GM18498 (cell line): ENCODE measurements around the gene ADGRL4.
"Not testable (repeated sequence)": the region's sequence is repeated elsewhere in the genome, so short reads cannot be mapped to it uniquely, and the experiment has no call there.

Source experiments
- ATAC-seq: cut with Tn5 transposase; IDR thresholded peaks from one replicate; pipeline ENCODE4 v1.9.1; 2021; ENCODE audit warnings: mild to moderate bottlenecking, moderate library complexity; ENCODE audit not compliant: unreplicated experiment

ADGRL4 gene

DNA sequence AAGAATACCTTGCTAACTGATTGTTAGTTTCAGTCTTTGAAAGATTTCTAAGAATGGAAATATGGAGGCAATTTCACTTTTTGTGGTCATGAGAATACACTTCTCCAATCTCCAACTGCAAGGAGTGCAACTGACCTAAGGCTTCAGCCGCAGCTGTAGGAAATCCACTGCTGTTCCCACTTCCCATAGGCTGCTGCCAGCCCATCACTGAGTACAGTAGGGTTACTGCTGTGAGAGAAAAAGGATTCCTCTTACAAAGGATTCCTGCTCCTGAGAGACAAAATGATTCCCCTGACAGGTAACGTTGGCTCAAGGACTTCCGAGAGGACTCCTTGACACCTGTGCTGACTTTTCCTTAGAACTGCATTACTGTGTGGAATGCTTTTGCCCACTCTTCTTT lies 87.4 kb downstream of the ADGRL4 start:
- no peak for ATAC-seq

DNA sequence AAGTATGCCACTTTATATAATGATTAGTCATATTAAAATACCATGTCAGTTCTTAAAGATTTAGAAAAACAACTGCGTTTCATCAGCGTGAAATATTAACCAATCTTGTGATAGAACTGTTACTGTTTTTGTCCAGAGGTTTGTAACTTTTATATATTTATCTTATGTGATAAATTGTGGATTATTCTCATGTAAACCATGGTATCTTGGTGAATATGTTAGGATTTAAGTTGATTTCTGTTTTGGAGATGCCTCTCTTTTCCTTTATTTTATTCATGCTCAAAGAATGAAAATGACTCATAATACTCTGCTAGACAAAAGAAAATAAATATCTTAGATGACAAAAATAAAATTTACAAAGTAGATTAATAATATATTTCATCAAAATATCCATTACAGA lies 88.4 kb downstream of the ADGRL4 start:
- no peak for ATAC-seq

DNA sequence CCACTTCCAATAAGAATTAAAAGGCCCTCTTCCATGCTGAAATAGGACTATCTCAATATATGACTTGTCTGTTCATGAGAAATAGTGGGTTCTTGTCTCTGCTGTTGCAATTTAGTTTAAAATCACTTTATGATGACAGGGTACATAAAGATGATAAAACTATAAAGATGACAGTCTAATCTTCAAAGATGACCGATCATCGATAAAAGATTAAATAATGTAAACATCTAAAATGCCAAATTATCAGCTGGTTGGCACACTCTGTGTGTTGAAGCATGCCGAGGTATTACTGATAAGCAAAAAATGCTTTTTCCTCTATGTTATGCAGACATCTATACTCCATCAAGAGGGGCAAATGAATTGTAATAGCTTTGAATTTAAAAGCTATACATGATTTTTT lies 89.5 kb downstream of the ADGRL4 start:
- no peak for ATAC-seq

DNA sequence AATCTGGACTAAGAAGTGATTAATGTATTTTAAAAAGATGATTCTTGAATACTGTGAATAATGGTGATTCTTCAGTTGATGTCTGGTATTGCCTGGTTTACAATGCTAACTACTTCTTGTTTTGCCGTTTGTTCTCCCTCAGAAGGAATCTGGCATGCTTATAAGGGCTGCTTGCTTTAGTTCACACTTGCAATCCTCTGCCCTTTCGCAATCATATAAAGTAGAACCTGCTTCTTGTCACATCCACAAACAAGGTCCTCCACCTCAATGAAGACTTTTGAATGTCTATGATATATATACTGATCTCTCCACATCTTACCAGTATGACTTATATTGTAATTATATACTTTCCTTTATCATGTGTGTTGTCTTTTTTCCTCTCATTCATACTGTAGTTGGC lies 92.6 kb downstream of the ADGRL4 start:
- no peak for ATAC-seq

DNA sequence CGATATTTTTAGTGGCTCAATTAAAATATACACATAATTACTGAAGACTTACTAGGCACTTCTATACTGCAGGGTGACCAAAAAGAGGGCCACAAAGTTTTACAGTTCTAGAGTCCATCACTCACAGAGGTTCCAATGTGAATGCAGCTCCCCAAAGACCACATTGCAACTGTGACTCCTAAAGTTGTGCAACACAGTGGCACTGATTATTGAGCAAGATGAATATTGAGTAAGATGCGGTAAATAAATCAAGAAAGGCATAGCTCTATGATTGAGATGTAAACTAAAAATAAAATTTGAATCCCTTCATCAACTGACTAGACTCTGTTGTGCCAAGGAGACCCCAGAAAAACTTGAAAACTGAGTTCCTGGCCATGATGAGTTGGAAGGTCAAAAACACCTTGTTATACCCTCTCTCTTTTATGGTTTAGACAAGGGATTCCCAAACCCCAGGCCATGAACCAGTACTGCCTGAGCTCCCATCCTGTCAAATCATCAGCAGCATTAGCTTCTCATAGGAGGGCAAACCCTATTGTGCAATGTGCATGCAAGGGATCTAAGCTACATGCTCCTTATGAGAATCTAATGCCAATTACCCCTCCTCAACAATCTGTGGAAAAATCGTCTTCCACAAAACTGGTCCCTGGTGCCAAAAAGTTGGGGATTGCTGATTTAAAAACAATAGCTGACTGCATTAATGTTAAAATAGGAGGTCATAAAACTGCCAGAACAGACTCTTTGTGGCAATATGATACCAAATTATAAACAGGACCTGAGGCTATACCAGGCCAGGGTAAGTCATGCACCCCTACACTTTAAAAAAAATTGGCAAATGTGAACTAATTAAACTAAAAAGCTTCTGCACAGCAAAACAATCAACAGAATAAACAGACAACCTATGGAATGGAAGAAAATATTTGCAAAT lies 94.3 kb downstream of the ADGRL4 start:
- ATAC-seq = no peak

DNA sequence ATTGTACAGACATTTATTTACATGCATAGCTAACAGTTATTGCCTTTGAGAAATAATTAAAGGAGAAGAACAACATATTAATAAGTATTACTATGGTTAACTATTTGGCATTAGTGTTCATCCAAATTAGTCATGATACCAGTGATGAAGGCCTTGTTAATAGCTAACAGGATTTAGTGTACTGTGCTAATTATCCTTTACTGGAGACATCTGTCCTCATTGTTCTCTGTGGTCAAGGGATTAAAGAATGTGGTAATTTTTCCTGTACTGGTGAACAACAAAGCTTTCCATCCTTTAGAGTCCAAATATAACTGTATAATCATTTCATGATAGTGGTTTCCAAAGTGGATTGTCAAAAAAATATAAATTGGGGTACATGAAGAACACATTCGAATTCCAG lies 103.9 kb downstream of the ADGRL4 start:
- ATAC-seq = no peak

DNA sequence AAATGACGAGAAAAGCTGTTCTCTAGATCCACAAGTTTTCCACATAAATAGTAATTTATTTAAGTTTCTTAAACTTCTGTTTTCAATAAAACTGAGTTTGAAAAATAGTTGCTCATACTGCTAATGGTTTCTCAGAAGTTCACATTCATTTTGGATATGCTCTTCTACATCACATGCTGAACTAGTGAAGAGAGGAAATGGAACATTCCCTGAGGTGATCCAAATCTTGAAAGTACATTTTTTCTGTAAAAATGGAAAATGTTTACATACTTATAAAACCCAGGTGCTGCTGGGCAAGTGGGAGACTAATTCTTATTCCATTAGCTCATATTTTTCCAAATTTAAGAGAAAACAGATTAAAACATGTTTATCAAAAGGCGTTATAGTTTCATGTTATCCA lies 111.7 kb downstream of the ADGRL4 start:
- ATAC-seq = no peak

DNA sequence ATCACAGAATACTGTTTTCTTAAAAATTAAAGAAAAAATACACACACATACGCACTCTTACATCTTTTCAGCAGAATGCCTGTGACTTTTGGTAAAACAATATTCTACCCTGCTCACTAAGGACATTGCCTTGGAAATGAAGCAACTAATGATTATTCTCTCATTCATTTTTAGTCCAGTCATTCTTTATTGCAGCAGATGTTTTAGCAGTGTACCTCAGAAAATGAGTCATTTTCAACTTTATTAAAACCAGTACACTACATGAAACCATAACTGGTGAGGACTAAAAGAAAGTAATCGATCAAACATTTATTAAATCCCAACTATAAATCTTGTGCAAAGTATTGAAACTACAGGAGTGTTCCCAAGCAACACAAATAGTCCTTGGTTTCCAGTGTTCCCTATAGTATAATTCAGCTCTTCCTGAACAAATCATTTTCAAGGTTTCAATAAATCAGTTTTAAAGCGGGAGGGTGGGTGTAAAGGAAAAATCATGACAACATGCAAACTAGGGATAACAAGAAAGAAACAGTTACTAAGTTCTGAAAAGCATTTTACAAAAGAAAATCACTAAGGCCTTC lies 114.2 kb downstream of the ADGRL4 start:
- no peak for ATAC-seq

DNA sequence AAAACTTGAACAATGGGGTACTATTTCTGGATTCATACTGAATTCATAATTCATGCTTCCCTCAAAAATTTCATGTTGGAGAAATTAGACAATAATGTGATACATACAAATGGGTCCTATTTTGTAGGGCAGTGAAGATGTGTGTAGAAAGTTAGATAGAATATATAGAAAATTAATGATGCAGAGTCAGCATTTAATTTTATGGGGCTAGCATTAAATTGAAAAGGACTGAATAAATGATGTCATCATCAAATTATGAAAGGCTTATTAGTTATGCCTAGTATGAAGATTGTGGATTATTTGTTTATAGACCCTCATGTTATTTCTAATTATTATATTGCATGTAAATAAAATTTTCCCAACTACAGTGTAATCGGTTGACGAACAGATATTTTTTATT lies 119.1 kb downstream of the ADGRL4 start:
- no peak for ATAC-seq

DNA sequence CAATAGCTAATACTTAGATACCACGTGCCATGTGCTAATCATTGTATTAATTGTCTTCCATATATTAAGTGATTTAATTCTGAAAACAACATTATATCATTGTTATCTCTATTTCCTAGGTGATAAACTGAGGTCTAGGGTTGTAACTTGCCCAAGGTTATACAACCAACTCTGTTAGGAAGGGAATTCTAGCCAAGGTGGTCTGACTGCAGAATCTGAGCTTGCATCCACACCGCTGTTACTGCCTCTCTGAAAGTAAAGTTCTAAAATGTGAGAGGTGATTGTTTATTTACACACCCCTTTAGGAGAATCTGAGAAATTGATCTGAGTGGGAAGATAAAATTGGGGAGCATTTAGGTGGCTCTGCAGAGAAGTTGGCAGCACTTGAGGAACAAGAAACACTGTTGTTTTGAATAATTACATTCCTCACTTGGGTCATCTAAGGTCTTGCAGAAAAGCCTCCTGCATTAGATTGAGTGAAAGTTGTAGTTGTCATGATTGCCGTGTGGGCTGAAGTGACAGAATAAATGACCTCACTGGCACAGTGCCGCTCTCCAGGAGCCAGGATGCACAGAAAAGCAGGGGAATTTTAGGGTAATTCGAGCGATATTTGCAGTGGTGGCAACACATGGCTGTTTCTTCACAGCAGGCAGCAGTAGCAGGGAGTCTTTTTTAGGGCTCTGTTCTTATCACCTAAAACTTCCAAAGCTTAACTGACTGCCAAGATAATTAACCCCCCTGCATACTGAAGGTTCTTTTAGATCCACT lies 121.7 kb downstream of the ADGRL4 start:
- no peak for ATAC-seq

DNA sequence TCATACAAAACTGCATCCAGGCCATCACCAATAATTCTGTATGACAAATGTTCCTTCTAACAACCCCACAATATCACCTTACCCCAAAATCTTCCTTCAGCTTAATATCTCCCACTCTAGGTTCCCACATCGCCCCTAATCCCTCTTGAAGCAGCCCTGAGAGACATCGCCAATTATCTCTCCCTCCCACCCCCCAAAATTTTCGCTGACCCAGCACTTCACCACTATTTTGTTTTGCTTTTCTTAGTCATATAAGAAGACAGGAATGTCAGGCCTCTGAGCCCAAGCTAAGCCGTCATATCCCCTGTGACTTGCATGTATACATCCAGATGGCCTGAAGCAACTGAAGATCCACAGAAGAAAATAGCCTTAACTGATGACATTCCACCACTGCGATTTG lies 126.3 kb downstream of the ADGRL4 start:
- no peak for ATAC-seq

DNA sequence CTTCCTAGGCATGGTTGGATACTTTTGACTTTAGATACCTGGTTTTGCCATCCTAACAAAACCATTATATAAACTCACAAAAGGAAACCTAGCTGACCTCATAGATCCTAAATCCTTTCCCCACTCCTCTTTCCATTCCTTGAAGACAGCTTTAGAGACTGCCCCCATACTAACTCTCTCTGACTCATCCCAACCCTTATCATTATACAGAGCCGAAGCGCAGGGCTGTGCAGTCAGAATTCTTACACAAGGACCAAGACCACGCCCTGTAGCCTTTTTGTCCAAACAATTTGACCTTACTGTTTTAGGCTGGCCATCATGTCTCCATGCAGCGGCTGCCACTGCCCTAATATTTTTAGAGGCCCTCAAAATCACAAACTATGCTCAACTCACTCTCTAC lies 130.5 kb downstream of the ADGRL4 start:
- not testable (repeated sequence) for ATAC-seq

DNA sequence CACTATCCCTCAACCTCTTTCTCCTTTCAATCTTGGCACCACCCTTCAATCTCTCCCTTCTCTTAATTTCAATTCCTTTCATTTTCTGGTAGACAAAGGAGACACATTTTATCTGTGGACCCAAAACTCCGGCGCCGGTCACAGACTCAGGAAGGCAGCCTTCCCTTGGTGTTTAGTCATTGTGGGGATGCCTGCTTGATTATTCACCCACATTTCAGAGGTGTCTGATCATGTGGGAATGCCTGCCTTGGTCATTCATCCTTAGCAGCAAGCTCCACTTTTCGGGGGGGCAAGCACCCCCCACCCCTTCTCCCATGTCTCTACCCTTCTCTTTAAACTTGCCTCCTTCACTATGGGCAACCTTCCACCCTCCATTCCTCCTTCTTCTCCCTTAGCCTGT lies 133.7 kb downstream of the ADGRL4 start:
- ATAC-seq = not testable (repeated sequence)

DNA sequence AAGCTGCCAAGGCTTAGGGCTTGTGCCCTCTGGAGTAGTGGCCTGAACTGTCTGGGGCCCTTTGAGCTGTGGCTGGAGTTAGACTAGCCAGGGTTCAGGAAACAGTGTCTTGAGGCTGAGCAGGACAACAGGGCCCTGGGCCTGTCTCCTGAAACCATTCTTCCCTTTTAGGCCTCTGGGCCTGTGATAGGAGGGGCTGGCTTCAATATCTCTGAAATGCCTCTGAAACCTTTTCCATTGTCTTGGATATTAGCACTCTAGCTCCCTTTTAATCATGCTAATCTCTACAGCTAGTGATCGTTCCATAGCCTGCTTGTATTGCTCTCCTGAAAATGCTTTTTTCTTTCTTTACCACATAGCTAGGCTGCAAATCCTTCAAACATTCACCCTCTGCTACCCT lies 135.3 kb downstream of the ADGRL4 start:
- ATAC-seq = no peak

DNA sequence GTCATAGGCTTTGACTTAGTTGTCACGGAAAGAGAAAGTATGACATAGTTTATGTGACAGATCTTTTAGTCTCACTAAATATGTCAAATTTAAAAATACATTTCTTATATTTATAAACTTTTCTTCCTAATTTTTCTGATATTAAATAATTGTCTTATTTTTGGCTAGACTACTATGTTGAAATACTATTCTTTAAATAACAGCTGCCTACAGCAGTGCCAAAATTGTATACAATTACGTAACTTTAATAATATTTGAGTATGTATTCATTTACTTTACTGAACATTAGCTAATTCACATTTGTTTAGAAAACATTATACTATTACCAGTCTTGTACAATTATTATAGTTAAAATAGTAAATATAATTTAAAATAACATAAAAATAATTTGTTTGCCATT lies 137.4 kb downstream of the ADGRL4 start:
- no peak for ATAC-seq

DNA sequence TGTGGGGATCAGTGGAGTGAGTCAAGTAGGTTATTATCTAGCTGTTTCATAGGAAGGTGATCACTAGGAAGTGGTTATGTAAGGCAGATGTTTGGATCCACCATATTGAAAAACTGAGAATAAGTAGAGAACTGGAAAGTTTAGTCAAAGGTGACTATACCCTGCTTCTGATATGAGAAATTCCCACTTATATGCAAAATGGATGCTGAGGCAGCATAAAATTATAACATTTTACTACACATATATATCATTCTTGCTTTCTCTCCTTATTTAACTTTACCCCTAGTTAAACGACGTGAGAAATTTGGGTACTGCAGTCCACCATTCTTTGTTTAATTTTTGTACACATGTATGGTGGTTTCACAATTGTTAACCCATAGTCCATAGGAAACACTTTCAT lies 142.4 kb downstream of the ADGRL4 start:
- ATAC-seq = no peak

DNA sequence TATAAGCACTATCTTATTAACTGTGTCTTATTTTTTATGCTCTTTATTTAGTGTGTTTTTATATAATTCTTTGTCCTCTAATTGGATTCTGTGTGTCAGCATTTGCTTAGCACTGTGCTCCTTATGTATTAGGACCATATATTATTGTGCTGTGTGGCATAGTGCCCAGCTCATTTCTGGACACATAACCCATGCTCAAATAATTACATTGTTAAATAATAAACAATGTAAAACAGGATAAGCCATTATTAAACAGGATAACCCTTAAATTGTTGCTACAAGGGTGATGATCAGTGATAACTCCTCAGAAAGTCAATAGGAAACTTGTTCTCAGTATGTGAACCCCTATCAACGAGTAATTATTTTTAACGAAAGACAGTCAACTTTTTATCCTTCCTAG lies 150.4 kb downstream of the ADGRL4 start:
- ATAC-seq = no peak

DNA sequence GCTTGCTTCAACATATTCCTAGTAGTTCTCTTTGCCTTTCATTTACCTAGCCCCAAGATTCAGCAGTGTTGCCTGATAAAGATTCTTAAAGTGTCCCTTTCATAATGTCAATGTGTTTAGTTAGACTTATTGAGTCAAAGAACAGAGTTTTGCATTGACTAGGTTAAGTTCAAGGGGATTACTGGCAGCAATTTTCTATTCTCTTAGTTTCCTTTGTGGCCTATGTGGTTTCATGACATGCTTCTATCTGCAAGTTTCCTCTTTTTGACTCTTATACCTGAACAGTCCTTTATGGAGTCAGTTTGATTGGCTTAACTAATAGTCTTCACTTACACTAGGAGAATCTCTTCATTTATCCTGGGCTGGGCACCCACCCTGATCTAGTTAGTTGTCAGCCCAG lies 151.3 kb downstream of the ADGRL4 start:
- peak; percentile 93 for ATAC-seq

DNA sequence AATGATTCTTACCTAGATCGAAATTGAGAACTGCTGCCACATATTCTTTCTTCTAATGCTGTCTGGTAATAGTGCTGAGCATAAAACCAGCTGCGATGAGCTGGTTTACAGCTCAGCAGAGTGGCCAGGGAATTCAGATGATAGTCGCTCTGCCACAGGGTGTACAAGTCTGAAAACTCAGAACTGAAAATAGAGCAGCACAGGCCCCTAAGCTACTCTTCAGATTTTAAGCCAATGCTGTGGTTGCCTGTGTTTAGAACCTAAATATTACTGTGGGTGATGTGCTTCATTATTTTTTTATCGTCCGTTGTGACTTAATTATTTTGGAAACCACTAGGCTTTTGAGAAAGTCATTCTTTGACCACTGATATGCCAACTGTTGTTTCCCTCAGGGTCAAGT lies 152.0 kb downstream of the ADGRL4 start:
- no peak for ATAC-seq

DNA sequence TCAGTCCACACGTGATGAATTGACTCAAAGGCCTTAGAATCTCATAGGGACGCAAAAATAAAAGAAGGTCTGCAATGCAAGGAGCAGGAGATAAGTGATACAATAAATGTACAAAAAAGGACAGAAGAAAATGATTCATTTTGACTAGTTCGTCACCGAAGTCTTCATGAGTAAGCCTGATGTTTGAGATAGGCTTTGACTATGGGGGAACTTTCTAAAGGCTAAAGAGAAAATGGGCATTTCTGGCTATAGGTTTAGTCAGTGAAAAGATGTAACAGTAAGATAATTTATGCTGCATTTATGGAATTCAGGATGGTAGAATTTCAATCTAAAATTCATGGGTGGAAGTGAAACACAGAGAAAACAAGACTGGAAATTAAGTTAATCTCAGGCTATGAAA lies 163.0 kb downstream of the ADGRL4 start:
- no peak for ATAC-seq

DNA sequence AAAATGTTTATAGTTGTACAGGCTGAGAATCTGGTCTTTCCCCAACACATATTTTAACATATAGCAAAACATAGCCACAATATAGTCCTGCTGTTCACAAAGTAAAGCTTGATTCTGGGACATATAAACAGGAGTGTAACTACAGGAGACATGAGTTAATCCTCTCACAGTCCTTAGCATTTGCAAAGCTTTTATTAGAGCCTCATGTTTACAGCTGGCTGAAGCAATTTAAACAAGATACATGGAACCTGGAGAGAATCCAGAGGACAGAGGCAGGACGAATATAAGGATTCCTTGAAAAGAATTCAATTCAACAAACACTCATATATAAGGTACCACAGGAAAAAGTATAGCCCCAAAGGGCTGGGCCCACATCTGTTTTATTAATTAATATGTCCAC lies 163.4 kb downstream of the ADGRL4 start:
- ATAC-seq = no peak
